Erythroblast (primary cell): ENCODE measurements around the gene TPSAB1.

ENCODE experiments used
- GATA1 ChIP-seq: IDR thresholded peaks from 2 replicates; pipeline ENCODE4 v1.6.1; 2011; ENCODE audit warnings: low read depth, mild to moderate bottlenecking, control low read depth, low read length, moderate library complexity
- POLR2A ChIP-seq: IDR thresholded peaks from 2 replicates; pipeline ENCODE4 v1.6.1; 2011; ENCODE audit warnings: mild to moderate bottlenecking, low read length

DNA sequence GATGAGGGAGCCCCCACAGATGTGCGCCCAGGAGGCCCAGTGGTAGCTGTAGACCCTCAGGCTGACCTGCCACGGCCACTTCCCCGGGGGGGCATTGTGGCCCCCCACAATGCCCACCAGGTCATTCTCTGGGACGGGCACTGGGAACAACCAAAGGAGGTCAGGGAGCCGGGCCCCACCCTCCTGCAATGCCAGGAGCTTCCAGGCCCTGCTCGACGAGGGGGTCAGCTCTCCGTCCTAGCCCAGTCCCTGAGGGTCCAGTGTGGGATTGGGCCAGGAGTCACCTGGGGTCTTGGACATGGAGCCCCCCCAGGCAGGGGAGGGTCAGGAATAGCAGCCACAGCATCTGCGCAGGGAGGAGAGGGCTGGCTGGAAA, 22.3 kb downstream of the TPSAB1 start:
- no peak for TF ChIP-seq POLR2A
- TF ChIP-seq GATA1, result no peak
